ENCODE measurements around the gene RUNX3. TPM values are rescaled to one million over a fixed set of nuclear protein-coding genes. Genes with fewer than 3 reads are reported as not detected.

The RUNX3 gene
- total RNA-seq, 1 experiment from 2014 or later, result 3.7 TPM

DNA sequence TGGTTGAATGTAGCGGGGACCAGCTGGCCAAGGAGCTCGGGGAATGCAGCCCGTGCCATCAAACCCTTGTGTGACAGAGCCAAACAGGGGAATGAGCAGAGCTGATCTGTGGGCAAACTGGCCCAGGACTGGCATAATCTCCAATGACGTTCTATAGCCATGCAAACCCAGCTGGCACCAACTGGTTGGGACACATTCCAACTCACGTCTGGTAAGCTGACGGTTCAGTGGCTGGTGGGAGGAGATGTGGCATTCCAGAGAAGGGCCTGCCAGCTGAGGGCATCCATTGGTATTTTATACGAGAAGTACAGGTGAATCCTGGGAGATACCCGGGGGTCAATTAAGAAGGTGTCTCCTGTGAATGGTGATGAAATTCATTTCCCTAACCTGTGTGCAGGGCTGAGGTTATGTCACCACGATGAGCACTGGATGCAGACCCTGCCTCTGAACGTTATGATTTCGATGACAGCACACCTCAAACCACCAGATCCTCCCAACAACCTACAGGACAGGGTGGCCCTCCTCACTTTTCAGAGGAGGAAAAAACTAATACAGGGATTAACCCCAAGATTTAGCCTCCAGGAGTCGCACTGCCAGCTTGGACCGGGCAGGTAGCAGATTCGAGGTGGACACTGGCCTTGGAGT is 39.0 kb upstream of the RUNX3 start:
- ChIA-PET POLR2A (ENCODE audit: unreplicated experiment) (no interaction called here), CTCF (no interaction called here)
- Histone ChIP-seq H2AFZ (ENCODE audit: low read length) (no peak overlapping the region), H4K20me1 (ENCODE audit: low read length) (no peaks in the 10 kb centered on the region), H3K9me3 (ENCODE audit: low read length) (no peaks in the 10 kb centered on the region), H3K9me2 (replicated peaks; ENCODE audit: low read length) (no peaks in the 10 kb centered on the region), H3K79me2 (ENCODE audit: low read length) (no peaks in the 10 kb centered on the region), H3F3A (ENCODE audit: low read length, unreplicated experiment) (no peaks in the 10 kb centered on the region), H3K36me3 (ENCODE audit: low read depth, low read length) (no peaks in the 10 kb centered on the region), H3K27me3 (ENCODE audit: low read length) (no peaks in the 10 kb centered on the region), H3K4me3 (ENCODE audit: low read length) (no peak overlapping the region), H3K27ac (ENCODE audit: low read length) (no peak overlapping the region), H3K4me2 (ENCODE audit: low read length) (no peak overlapping the region), H3K4me1 (ENCODE audit: insufficient read depth, low read length) (peaks cover 8% of the 10 kb centered on the region; the same call in 1 of the 2 replicates), H3K9ac (ENCODE audit: low read length) (no peak overlapping the region)
- intact Hi-C loops (cut with micrococcal nuclease), result no loop called here
- ATAC-seq, result no peak
- no TSS peak for BruUV-seq (replicated peaks)
- TF ChIP-seq, protein P1, sequence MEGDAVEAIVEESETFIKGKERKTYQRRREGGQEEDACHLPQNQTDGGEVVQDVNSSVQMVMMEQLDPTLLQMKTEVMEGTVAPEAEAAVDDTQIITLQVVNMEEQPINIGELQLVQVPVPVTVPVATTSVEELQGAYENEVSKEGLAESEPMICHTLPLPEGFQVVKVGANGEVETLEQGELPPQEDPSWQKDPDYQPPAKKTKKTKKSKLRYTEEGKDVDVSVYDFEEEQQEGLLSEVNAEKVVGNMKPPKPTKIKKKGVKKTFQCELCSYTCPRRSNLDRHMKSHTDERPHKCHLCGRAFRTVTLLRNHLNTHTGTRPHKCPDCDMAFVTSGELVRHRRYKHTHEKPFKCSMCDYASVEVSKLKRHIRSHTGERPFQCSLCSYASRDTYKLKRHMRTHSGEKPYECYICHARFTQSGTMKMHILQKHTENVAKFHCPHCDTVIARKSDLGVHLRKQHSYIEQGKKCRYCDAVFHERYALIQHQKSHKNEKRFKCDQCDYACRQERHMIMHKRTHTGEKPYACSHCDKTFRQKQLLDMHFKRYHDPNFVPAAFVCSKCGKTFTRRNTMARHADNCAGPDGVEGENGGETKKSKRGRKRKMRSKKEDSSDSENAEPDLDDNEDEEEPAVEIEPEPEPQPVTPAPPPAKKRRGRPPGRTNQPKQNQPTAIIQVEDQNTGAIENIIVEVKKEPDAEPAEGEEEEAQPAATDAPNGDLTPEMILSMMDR (conservative IDR thresholded peaks at IDR 0.05; ENCODE audit: low read depth, low read length), result no peak
- no peak for TF ChIP-seq EZH2 (IDR thresholded peaks at IDR 0.05; ENCODE audit: low read length, unreplicated experiment)
- TF ChIP-seq EZH2phosphoT487 (IDR thresholded peaks at IDR 0.05; ENCODE audit: borderline replicate concordance, low read length), result no peak
- DNase-seq, result peak; percentile 68

DNA sequence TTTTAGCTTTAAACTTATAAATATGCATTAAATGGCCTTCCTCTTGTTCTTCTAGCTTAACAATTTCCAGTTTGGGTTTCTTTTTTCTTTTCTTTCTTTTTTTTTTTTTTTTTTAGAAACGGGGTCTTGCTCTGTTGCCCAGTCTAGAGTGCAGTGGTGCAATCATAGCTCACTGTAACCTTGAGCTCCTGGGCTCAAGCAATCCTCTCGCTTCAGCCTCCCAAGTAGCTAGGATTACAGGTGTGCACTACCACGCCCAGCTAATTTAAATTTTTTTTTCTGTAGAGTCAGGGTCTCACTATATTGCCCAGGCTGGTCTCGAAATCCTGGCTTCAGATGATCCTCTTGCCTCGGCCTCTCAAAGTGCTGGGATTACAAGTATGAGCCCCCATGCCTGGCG is 37.9 kb upstream of the RUNX3 start:
- CTCF ChIA-PET, result interaction anchor here (0.6 kb wide), 2 partner anchors 132 to 177 kb away, joined by 3 to 5 read pairs; no protein-coding TSS in a partner anchor
- H3K9ac ChIP-seq (ENCODE audit: low read length), result no peak overlapping the region
- TF ChIP-seq, protein P1 (conservative IDR thresholded peaks at IDR 0.05; ENCODE audit: low read depth, low read length), result no peak
- TF ChIP-seq EZH2phosphoT487 (IDR thresholded peaks at IDR 0.05; ENCODE audit: borderline replicate concordance, low read length) (no peak), EZH2 (IDR thresholded peaks at IDR 0.05; ENCODE audit: low read length, unreplicated experiment) (no peak)
- H3K9me3 ChIP-seq (ENCODE audit: low read length), result no peaks in the 10 kb centered on the region
- H4K20me1 ChIP-seq (ENCODE audit: low read length), result no peaks in the 10 kb centered on the region
- no peaks in the 10 kb centered on the region for H3K36me3 ChIP-seq (ENCODE audit: low read depth, low read length)
- no TSS peak for BruUV-seq (replicated peaks)
- no peak overlapping the region for H3K4me2 ChIP-seq (ENCODE audit: low read length)
- H3K9me2 ChIP-seq (replicated peaks; ENCODE audit: low read length), result no peaks in the 10 kb centered on the region
- H3K4me3 ChIP-seq (ENCODE audit: low read length), result no peak overlapping the region
- no peaks in the 10 kb centered on the region for H3K79me2 ChIP-seq (ENCODE audit: low read length)
- H2AFZ ChIP-seq (ENCODE audit: low read length), result no peak overlapping the region
- H3K27me3 ChIP-seq (ENCODE audit: low read length), result no peaks in the 10 kb centered on the region
- intact Hi-C loops (cut with micrococcal nuclease), result no loop called here
- no peak for DNase-seq
- H3K4me1 ChIP-seq (ENCODE audit: insufficient read depth, low read length), result peaks cover 8% of the 10 kb centered on the region; the same call in 1 of the 2 replicates
- H3F3A ChIP-seq (ENCODE audit: low read length, unreplicated experiment), result no peaks in the 10 kb centered on the region
- POLR2A ChIA-PET (ENCODE audit: unreplicated experiment), result no interaction called here
- no peak overlapping the region for H3K27ac ChIP-seq (ENCODE audit: low read length)
- ATAC-seq, result no peak

DNA sequence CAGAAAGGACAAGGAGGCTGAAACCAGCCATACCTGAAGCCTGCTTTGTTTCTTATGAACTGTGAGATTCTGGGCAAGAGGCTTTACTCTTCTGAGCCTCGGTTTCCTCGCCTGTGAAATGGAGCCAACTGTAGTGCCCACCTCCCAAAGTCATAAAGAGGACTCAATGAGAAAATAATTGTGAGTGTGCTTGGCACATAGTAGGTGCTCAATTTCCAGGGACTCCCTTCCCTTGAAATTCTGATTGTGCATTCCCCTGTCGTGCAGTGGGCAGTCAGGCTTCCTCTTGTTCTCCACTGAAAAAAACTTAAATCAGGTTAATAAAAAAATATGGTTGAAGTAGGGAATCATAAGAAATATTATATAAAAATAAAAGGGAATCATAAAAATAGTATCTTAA is 37.5 kb upstream of the RUNX3 start:
- ATAC-seq, result no peak

More for the DNA sequence above, 37.5 kb upstream of the RUNX3 start:
- H4K20me1 ChIP-seq (ENCODE audit: low read length), result no peaks in the 10 kb centered on the region
- no peak overlapping the region for H3K4me2 ChIP-seq (ENCODE audit: low read length)
- ChIA-PET POLR2A (ENCODE audit: unreplicated experiment) (no interaction called here), CTCF (interaction anchor here (0.6 kb wide), 2 partner anchors 133 to 177 kb away, joined by 3 to 5 read pairs; no protein-coding TSS in a partner anchor)
- TF ChIP-seq EZH2phosphoT487 (IDR thresholded peaks at IDR 0.05; ENCODE audit: borderline replicate concordance, low read length) (no peak), EZH2 (IDR thresholded peaks at IDR 0.05; ENCODE audit: low read length, unreplicated experiment) (no peak)
- TF ChIP-seq, protein P1 (conservative IDR thresholded peaks at IDR 0.05; ENCODE audit: low read depth, low read length), result no peak
- no peak overlapping the region for H3K4me3 ChIP-seq (ENCODE audit: low read length)
- H3K4me1 ChIP-seq (ENCODE audit: insufficient read depth, low read length), result peaks cover 8% of the 10 kb centered on the region; the same call in 1 of the 2 replicates
- H3K27me3 ChIP-seq (ENCODE audit: low read length), result no peaks in the 10 kb centered on the region
- DNase-seq, result no peak
- H3K9me2 ChIP-seq (replicated peaks; ENCODE audit: low read length), result no peaks in the 10 kb centered on the region
- BruUV-seq (replicated peaks), result no TSS peak
- H3K27ac ChIP-seq (ENCODE audit: low read length), result no peak overlapping the region
- H3F3A ChIP-seq (ENCODE audit: low read length, unreplicated experiment), result no peaks in the 10 kb centered on the region
- intact Hi-C loops (cut with micrococcal nuclease), result no loop called here
- no peaks in the 10 kb centered on the region for H3K79me2 ChIP-seq (ENCODE audit: low read length)
- H3K9ac ChIP-seq (ENCODE audit: low read length), result no peak overlapping the region
- H3K36me3 ChIP-seq (ENCODE audit: low read depth, low read length), result no peaks in the 10 kb centered on the region
- no peak overlapping the region for H2AFZ ChIP-seq (ENCODE audit: low read length)
- H3K9me3 ChIP-seq (ENCODE audit: low read length), result no peaks in the 10 kb centered on the region
